NCI-H524 (cell line): ENCODE measurements around the gene METTL25.
"Not testable (repeated sequence)": the region's sequence is repeated elsewhere in the genome, so short reads cannot be mapped to it uniquely, and the experiment has no call there.

Source experiments
- DNase-seq, 2 experiments: peaks; one replicate each; lab custom pipeline; 2025; lab: John Stamatoyannopoulos, UW

The METTL25 gene, protein sequence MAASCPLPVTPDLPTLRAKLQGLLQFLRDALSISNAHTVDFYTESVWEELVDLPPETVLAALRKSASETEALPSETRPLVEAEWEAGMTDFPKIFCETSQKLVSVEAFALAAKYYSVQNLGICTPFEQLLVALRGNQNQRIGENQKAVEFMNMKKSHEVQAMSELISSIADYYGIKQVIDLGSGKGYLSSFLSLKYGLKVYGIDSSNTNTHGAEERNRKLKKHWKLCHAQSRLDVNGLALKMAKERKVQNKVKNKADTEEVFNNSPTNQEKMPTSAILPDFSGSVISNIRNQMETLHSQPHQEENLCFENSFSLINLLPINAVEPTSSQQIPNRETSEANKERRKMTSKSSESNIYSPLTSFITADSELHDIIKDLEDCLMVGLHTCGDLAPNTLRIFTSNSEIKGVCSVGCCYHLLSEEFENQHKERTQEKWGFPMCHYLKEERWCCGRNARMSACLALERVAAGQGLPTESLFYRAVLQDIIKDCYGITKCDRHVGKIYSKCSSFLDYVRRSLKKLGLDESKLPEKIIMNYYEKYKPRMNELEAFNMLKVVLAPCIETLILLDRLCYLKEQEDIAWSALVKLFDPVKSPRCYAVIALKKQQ

DNA sequence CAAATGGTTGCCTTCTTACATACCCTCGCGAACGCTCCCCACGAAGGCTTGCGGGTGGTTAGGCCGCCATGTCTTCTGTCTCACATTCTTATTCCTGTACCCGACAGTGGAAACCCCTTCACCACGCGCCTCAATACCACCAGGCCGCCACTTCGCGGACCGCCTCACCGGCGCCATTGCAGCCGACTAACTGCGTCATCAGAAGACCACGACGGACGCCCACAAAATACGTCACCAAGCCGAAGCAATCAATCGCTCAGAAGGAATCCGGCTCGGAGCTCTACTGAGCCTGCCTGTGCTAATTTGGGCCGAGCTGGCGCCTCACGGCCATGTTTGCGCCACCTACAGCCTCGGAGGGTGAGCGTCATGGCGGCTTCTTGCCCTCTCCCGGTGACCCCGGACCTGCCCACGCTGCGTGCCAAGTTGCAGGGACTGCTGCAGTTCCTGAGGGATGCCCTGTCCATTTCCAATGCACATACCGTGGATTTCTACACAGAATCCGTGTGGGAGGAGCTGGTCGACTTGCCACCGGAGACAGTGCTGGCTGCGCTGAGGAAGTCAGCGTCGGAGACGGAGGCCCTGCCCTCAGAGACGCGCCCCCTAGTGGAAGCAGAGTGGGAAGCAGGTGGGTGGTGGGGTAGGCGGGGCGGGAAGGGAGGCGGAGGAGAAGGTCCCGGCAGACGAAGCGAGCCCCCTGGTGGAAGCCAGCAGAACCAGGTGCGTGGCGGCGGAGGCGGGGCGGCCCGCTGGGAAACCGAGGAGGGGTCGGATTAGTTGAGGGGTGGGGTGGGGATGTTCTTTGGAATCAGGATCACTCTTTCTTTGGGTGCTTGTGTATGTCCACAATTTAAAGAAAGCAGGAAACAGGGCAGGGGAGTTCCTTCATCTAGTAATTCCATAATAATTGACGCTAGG lies at the start of gene METTL25, which contains the start of gene CCDC59:
Gene METTL25 (plus strand): TSS at position 330 of the 915 bp plus-strand sequence. CDS start 37 bp downstream, at position 367.
Gene CCDC59 (minus strand): TSS at position 188 of the 915 bp plus-strand sequence. CDS start 11 bp downstream, at position 177.
- peak; percentile 93 to 96 for DNase-seq

DNA sequence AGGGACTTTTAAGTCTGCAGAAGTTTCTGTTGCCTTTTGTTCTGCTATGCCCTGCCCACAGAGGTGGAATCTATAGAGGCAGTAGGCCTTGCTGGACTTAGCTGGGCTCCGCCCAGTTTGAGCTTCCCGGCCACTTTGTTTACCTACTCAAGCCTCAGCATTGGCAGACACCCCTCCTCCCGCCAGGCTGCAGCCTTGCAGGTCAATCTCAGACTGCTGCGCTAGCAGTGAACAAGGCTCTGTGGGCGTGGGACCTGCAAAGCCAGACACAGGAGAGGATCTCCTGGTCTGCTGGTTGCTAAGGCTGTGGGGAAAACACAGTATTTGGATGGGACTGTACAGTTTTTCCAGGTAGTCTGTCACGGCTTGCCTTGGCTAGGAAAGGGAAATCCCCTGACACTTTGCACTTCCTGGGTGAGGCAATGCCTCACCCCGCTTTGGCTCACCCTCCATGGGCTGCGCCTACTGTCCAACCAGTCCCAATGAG lies 43.9 kb upstream of the METTL25 start:
- no peak for DNase-seq

DNA sequence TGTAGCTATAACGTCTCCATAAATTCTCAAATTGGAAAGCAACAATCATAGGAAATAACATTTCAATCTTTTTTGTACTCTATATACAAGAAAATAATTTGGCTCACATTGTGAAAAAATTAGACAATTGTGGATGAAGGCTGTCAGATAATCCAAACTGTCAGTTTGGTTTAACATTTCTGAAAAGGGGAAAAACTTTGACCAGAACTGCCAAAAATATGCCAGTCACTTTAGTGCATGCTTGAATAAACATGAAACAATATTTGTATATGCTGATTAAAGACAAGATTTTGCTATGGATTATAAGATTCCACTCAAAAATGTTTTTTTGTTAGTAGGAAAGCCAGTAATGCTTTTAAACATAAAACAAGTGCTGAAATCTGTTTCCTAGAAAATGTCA lies 39.1 kb upstream of the METTL25 start:
- no peak for DNase-seq

DNA sequence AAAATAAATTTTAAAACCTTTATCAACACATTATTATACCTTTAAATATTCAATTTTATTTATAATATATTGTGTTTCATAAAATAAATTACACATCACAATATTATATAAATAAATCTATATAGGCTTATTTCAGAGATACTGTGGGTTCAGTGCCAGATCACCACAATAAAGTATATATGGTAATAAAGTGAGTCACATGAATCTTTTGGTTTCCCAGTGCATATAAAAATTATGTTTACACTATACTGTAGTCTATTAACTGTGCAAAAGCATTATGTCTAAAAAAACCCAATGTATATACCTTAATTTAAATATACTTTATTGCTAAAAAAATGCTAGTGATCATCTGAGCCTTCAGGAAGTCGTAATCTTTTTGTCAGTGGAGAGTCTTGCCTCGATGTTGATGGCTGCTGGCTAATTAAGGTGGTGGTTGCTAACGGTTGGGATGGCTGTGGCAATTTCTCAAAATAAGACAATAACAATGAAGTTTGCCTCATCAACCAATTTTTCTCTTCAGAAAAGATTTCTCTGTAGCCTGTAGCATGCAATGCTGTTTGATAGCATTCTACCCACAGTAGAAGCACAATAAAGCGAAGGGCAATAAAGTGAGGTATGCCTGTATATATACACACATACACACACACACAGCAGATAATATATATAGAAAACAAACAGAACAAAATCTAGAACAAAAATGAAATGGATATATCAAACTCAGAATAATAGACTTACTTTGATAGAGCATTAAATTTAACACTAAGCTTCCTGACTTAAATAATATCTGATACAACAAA lies 32.6 kb upstream of the METTL25 start:
- no peak for DNase-seq

DNA sequence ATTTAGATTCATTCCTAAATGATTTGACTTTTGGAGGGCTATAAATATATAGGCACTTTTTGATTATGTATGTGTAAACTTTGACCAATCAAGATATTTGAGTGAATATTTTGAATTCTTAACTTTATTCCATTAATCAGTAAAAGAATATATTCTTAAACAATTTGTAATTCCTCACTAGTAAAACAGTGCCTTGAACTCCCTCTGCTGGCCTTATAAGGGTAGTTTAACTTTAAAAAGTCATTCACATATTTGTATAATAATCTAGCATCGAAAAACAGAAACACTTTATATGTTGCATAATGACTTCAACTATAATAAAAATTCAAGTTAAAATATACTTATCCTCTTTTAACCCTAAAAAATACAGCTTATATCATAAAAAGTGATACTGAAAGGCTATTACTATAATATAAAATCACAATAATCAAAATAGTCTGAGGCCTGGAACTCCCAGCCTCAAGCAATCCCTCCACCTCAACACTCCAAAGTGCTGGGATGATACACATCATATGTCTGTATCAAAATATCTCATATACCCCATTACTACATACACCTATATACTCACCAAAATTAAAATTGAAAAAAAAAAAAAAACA lies 31.3 kb upstream of the METTL25 start:
- DNase-seq = peak; percentile 8 to 25

DNA sequence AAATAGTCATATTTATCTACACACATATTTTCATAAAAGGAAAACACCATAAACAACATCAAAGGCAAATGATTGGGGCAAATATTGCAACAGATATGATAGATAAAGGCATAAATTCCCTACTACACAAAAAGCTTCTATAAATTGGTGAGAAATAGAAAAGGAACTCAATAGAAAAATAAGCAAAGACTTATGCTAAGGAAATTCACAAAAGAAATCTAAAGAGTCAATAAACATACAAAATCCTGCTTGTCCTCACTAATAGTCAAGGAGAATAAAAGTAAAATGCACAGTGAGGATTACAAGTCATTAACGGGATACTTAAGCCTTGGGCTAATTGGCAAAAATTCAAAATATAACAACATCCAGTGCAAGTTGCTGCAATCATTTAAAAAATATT lies 30.5 kb upstream of the METTL25 start:
- no peak for DNase-seq

DNA sequence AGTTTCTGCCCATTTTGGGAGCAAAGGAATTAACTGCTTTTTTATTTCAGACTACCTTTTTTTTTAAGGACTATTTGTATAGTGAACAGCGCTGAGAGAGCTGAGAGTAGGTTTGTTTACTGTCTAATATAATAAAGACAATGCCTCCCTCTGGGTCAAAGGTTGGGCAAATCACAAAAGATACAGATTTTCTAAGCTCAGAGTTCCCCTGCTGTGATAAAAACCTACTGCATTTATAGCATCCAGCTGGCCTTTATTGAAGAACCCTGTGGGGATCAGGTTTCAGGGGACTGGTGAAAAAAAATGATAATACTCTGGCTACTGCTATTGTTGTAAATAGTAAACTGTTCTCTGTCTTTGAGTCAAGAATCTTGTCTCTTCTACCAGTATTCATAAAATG lies 28.8 kb upstream of the METTL25 start:
- DNase-seq = peak; percentile 26 to 74

DNA sequence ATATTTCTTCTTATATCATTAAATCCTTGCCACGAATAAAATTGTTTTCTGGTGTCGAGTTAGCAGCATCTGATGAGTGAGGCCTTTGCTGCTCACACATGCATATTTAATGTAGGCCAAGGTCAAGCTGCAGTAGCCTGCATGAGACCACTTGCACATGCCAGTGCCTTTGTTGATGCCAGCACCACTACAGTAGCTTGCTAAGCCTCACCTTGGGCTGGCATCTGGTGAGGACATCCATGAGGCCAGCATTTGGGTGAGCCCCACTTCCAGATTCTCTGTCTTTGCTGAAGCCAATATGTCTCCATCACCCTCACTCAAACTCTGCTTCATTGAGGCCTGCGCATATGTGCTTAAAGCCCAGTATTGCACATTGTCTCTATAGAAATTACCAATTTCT lies 8.2 kb upstream of the METTL25 start:
- no peak for DNase-seq

DNA sequence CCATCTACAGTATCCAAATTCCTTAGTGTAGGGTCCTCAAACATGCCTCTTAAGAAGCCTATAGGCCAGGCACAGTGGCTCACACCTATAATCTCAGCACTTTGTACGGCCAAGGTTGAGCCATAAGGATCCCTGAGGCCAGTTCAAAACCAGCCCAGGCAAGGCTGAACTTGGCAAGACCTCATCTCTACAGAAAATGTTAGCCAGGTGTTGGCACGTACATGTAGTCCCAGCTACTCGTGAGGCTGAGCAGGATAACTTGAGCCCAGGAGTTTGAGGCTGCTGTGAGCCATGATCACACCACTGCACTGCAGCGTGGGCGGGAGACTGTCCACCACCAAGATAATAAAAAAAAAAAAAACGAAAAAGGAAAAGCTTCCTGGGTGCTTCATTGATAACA lies 6.9 kb upstream of the METTL25 start:
- DNase-seq = no peak

DNA sequence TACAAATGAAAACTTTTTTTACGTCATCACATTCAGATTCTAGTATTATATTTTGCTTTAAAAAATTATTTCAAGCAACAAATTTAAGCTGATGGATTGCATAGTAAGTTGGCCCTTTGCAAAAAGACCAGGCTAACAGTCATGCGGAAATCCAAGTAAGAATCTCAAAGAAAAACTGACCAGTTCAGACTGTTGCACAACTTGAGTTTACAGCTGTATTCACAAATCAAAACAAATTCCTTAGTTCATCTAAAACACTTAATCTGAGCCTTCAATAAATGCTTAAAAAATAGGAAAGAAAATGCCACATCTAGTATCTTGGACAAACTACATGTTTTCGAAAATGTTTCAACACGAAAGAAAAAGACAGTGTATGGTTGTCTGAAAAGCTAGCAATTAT lies 989 bp upstream of the METTL25 start:
- no peak for DNase-seq

DNA sequence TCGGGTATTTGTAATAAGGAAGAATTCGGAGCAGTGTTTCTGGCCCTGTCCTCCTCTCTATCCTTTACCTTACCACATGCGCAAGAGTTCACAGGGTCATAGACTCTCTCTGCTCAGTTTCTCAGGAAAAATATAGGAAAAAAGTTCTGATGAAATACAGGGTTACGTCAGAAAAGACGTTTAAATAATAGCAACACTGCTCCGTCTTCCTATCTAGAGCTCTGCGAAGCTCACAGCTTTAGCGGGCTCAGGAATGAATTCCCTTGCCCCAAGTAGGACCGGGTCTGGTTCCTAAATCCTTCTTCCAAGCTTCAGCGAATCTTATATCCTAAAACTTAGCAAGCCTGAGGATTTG lies 507 bp upstream of the METTL25 start:
- no peak for DNase-seq

DNA sequence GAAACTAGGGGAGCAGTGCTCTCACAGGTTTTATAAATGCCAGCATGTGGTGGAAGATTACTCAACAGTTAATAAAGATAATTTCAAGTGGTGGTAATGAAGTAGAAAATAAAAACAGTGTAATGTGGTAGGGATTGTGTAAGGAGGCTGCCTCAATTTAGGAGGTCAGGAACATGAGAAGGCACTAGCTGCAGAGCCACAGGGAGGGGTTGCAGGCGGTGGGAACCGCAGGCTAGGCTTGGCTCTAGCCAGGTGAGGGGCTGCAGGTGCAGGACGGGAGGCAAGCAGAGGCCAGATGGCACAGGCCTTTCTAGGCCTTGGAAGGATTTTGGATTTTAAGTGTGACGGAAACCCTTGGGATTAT lies 768 bp downstream of the METTL25 start:
- peak; percentile 24 to 51 for DNase-seq

DNA sequence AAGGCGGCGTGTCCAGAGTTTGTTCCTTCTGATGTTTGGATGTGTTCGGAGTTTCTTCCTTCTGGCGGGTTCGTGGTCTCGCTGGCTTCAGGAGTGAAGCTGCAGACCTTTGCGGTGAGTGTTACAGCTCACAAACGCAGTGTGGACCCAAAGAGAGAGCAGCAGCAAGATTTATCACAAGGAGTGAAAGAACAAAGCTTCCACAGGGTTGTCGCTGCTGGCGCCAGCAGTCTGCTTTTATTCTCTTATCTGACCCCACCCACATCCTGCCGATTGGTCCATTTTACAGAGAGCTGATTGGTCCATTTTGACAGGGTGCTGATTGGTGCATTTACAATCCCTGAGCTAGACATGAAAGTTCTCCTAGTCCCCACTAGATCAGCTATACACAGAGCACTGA lies 2.5 kb downstream of the METTL25 start:
- not testable (repeated sequence) for DNase-seq

DNA sequence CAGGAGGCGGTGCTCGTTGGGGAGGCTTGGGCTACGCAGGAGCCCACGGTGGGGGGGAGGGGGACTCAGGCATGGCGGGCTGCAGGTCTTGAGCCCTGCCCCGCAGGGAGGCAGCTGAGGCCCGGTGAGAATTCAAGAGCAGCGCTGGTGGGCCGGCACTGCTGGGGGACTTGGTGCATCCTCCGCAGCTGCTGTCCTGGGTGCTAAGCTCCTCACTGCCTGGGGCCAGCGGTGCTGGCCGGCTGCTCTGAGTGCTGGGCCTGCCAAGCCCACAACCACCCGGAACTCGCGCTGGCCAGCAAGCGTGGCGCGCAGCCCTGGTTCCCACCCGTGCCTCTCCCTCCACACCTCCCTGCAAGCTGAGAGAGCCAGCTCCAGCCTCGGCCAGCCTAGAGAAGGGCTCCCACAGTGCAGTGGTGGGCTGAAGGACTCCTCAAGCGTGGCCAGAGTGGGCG lies 3.2 kb downstream of the METTL25 start:
- DNase-seq = no peak

DNA sequence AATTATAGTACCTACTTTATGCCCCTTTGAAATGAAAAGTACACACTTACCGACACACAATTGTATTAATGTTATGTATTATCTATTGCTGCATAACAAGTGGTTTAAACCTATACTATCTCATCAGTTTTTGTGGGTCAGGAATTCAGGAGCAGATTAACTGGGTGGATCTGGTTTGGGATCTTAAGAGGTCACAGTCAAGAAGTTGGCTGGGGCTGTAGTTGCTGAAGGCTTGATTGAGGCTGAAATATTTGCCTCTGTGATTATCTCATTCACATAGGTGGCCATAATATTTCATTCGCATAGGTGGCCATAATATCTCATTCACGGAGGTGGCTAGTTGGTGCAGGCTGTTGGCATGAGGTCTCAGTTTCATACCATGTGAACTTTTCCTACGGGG lies 5.7 kb downstream of the METTL25 start:
- no peak for DNase-seq

DNA sequence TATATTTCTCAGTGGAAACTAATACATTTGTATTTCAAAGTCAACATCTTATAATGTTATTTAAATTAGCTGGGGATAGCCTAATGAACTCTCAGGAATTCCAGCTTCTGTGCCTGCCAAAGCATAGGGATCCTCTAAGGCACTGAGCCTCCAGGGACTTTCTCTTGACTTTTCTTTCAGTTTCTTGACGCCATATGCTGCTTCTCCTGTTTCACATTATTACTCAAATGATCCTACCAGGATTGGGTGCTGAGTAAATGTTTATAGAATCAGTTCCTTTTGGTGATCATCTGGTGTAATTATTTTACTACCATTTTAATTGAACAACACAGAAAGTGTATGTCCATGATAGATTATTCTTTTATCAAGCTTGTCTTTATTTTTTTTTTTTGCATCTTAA lies 7.9 kb downstream of the METTL25 start:
- peak; percentile 73 to 88 for DNase-seq

DNA sequence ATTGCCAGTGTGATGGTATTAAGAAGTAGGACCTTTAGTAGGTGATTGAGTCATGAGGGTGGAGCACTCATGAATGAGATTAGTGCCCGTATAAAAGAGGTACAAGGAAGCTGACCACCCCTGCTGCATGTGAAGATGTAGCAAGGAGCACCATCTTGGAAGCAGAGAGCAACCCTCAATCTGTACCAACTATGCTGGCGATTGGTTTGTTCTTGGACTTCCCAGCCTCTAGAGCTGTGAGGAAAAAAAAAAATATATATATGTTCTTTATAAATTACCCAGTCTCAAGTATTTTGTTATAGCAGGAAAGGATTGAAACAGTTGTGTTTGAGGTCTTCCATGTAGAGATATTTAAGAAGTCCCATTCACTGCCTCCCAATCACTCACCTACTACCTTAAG lies 16.9 kb downstream of the METTL25 start:
- no peak for DNase-seq

DNA sequence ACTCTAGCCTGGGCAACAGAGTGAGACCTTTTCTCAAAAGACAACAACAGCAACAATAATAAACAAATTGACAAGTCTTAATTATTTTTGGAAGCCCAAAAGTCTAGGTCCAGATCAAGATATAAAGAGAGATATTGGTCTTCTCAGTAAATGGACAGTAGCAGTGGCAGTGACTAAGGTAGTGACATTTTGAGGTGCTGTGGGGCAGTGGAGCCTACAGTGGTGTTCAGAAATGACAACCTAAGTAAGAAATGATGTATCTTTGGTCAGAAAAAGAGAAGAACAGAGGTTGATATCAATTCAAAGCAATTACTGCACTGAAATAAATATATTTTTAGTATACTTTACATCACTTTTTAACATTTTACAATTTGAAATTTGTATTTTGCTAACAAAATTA lies 20.7 kb downstream of the METTL25 start:
- DNase-seq = no peak

DNA sequence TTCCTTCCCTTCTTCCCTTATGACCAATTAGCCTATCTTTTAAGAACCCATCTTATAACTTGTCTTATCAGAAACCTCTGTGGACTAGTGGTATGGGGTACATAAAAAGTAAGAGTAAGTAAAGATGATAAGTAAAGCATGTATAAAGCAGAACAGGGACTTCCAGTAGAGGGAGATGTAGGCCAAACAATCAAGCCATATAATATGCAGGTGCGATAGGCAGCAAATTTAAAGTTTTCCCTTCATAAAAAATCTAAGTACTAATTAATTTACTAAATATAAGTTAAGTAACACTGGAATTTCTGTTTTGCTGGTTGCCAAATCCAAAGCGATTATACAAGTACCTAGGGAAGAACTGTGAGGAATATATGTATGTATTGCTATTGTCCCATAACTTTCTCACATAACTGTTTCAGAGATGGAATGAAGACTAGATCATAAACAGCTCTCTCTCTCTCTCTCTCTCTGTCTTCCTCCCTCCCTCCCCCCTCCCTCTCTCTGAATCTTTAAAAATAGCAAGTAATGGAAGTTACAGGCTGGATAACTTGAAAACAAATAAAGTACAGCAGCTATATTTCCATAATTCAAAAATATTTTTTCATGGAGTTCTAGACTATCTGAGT lies 25.7 kb downstream of the METTL25 start:
- DNase-seq = peak; percentile 1 to 34

DNA sequence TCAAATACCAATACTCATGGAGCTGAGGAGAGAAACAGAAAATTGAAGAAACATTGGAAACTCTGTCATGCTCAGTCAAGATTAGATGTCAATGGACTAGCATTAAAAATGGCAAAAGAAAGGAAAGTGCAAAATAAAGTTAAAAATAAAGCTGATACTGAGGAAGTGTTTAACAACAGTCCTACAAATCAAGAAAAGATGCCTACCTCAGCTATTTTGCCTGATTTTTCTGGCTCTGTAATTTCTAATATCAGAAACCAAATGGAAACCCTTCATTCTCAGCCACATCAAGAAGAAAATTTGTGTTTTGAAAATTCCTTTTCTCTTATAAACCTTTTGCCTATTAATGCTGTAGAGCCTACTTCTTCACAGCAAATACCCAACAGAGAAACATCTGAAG lies 40.5 kb downstream of the METTL25 start:
- no peak for DNase-seq

DNA sequence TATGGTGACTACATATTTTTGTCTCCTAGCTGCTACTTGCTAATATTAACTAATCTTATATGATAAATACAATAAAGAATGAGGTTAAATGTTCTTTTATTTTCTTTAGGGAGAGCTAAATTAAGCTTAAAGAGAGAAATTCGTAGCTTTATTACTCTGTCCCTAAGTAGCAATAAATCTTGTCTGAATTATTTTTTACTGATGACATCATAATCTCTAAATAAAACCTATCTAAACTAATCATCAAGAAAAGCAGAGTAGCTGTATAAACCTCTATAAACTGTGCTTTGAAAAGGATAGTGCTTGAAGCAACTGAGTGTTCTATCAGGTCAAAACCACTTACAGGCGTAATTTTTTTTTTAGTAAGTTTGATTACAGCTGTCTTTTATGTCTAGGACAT lies 42.5 kb downstream of the METTL25 start:
- DNase-seq = no peak
